SK-N-MC (cell line): Measurements from ENCODE around the gene PGPEP1.

Experiments
- EZH2 ChIP-seq: fragments of 200-600 bp; sonication (generic); IDR thresholded peaks from one replicate; pipeline ENCODE4 v1.6.1; 2017; ENCODE audit warnings: antibody characterized with exemption
- FOXP2 ChIP-seq: optimal IDR thresholded peaks from 2 replicates; pipeline ENCODE3; 2011; ENCODE audit warnings: mild to moderate bottlenecking, moderate library complexity; ENCODE audit not compliant: insufficient read depth; ENCODE audit errors: extremely low read length, control extremely low read depth

GRCh38 chr19:18309525-18310064, 30.8 kb upstream of the PGPEP1 start:
- TF ChIP-seq EZH2 (no peak), FOXP2 (no peak)
